ENCODE measurements around the gene TTLL13.

The TTLL13 gene

GRCh38 chr15:90214553-90215196 lies 34.7 kb upstream of the TTLL13 start:
- DNase-seq (ENCODE audit: low read depth in 2 of 3, low spot score in 1 of 3): no peak

- no peak for DNase-seq (ENCODE audit: low read depth in 2 of 3, low spot score in 1 of 3)
Observed at GRCh38 chr15:90217671-90218394, 31.5 kb upstream of the TTLL13 start.

- peak in 2 of 3 donors; percentile 34 to 43 for DNase-seq (ENCODE audit: low read depth in 2 of 3, low spot score in 1 of 3)
Observed at GRCh38 chr15:90219421-90220141, 29.8 kb upstream of the TTLL13 start.

- peak in 1 of 3 donors; percentile 28 for DNase-seq (ENCODE audit: low read depth in 2 of 3, low spot score in 1 of 3)
Observed at GRCh38 chr15:90221246-90221900, 28.0 kb upstream of the TTLL13 start.

GRCh38 chr15:90222547-90222946 lies 26.8 kb upstream of the TTLL13 start:
- DNase-seq (ENCODE audit: low read depth in 2 of 3, low spot score in 1 of 3): no peak

- no peak for DNase-seq (ENCODE audit: low read depth in 2 of 3, low spot score in 1 of 3)
Observed at GRCh38 chr15:90223441-90224165, 25.8 kb upstream of the TTLL13 start.

- DNase-seq (ENCODE audit: low read depth in 2 of 3, low spot score in 1 of 3): no peak
Observed at GRCh38 chr15:90225047-90225446, 24.3 kb upstream of the TTLL13 start.

GRCh38 chr15:90225504-90226234 lies 23.7 kb upstream of the TTLL13 start:
- no peak for DNase-seq (ENCODE audit: low read depth in 2 of 3, low spot score in 1 of 3)

GRCh38 chr15:90227336-90227735 lies 22.0 kb upstream of the TTLL13 start:
- DNase-seq (ENCODE audit: low read depth in 2 of 3, low spot score in 1 of 3): no peak

- DNase-seq (ENCODE audit: low read depth in 2 of 3, low spot score in 1 of 3): no peak
Observed at GRCh38 chr15:90227816-90228772, 21.3 kb upstream of the TTLL13 start.

- DNase-seq (ENCODE audit: low read depth in 2 of 3, low spot score in 1 of 3): no peak
Observed at GRCh38 chr15:90228960-90229359, 20.4 kb upstream of the TTLL13 start.

- DNase-seq (ENCODE audit: low read depth in 2 of 3, low spot score in 1 of 3): no peak
Observed at GRCh38 chr15:90230071-90230494, 19.3 kb upstream of the TTLL13 start.

GRCh38 chr15:90230610-90231009 lies 18.7 kb upstream of the TTLL13 start:
- DNase-seq (ENCODE audit: low read depth in 2 of 3, low spot score in 1 of 3): no peak

- DNase-seq (ENCODE audit: low read depth in 2 of 3, low spot score in 1 of 3): peak; percentile 38 to 60 (median 42)
Observed at GRCh38 chr15:90231028-90232017, 18.0 kb upstream of the TTLL13 start.

- DNase-seq (ENCODE audit: low read depth in 2 of 3, low spot score in 1 of 3): no peak
Observed at GRCh38 chr15:90232196-90232595, 17.2 kb upstream of the TTLL13 start.

- no peak for DNase-seq (ENCODE audit: low read depth in 2 of 3, low spot score in 1 of 3)
Observed at GRCh38 chr15:90232941-90233386, 16.4 kb upstream of the TTLL13 start.

GRCh38 chr15:90233387-90234095 lies 15.8 kb upstream of the TTLL13 start, which contains the start of gene CIB1:
Gene CIB1, minus strand, starts transcription at chr15:90233941. Its CDS starts 56 bp downstream, at chr15:90233885.
- DNase-seq (ENCODE audit: low read depth in 2 of 3, low spot score in 1 of 3): peak; percentile 95 to 97 (median 96)

Data from stimulated activated CD4-positive, alpha-beta T cell treated with anti-CD3 and anti-CD28 coated beads, Interleukin-12 subunit alpha, Interleukin-12 subunit beta, amount 100 ng/mL, for 48 hours (primary cell).